ENCODE results near the gene R3HDM4. TPM values are rescaled to one million over a fixed set of nuclear protein-coding genes. Genes with fewer than 3 reads are reported as not detected.
A peak's percentile ranks its signal among the peaks of the same experiment; 100 is the strongest.

The R3HDM4 gene
- total and polyA plus RNA-seq, 9 of the 15 experiments (the other 6 are each of a cell fraction or from before 2014, with no cell fraction given), result 3.2 to 154 (median 59.0) TPM

GRCh38 chr19:862581-863314 lies 50.3 kb downstream of the R3HDM4 start (continued):
- TF ChIP-seq HBP1 (CRISPR knock-in tag; IDR thresholded peaks at IDR 0.05) (peak; percentile 39; the same call in 1 of the 2 replicates), CUX1 (CRISPR knock-in tag; IDR thresholded peaks at IDR 0.05) (no peak), MYC (IDR thresholded peaks at IDR 0.05; ENCODE audit: low read depth, low read length) (peak; percentile 51; the same call in 1 of the 2 replicates), MYC (CRISPR knock-in tag; IDR thresholded peaks at IDR 0.05; ENCODE audit: borderline replicate concordance, low read depth) (no peak), L3MBTL2 (IDR thresholded peaks at IDR 0.05) (peak; percentile 48), MAX (CRISPR knock-in tag; IDR thresholded peaks at IDR 0.05) (peak; percentile 91), CREM (IDR thresholded peaks at IDR 0.05; ENCODE audit: low read depth) (no peak; the same call in 1 of the 2 replicates), KDM4B (IDR thresholded peaks at IDR 0.05; ENCODE audit: borderline replicate concordance in 2 of 2, low read depth in 1 of 2) (0 out of 4 replicates have a peak, but pooled peaks of 1 of the 2 experiments have one; percentile 23), MNT (conservative IDR thresholded peaks at IDR 0.05) (peak; percentile 97 to 98), MBD2 (IDR thresholded peaks at IDR 0.05; ENCODE audit: borderline replicate concordance, low read depth) (peak; percentile 3; the same call in 1 of the 2 replicates), HMGN3 (IDR thresholded peaks at IDR 0.05; ENCODE audit: borderline replicate concordance, extremely low read depth, insufficient read length, low read depth, low read length) (peak; percentile 40), PREB (CRISPR knock-in tag; IDR thresholded peaks at IDR 0.05) (no peak), SP1 (CRISPR knock-in tag; IDR thresholded peaks at IDR 0.05) (peak; percentile 93), HDAC1 (IDR thresholded peaks at IDR 0.05) (peak in 1 of 2 experiments; percentile 93; a peak in 2 of 4 replicates), HNRNPH1 (optimal IDR thresholded peaks at IDR 0.05; ENCODE audit: low read depth, low read length) (no peak), CCNT2 (IDR thresholded peaks at IDR 0.05; ENCODE audit: borderline replicate concordance, extremely low read depth, insufficient read length, low read depth, low read length) (peak; percentile 56), LARP7 (IDR thresholded peaks at IDR 0.05) (0 out of 2 replicates have a peak, but pooled peaks have one; percentile 38)

Measured in K562 (cell line).